Endodermal cell (in vitro differentiated cells): ENCODE measurements around the gene BPIFB2. TPM values are rescaled to one million over a fixed set of nuclear protein-coding genes. Genes with fewer than 3 reads are reported as not detected.
"Not testable (repeated sequence)": the region's sequence is repeated elsewhere in the genome, so short reads cannot be mapped to it uniquely, and the experiment has no call there.

ENCODE experiments used
- DNase-seq: peaks from one replicate; pipeline ENCODE4 v3.0.0-alpha.2; 2017
- H3K27ac ChIP-seq: 2 replicates; pipeline ENCODE4 v1.5.1; 2013; ENCODE audit warnings: mild to moderate bottlenecking, low read depth, low read length, moderate library complexity
- H3K27me3 ChIP-seq: 2 replicates; pipeline ENCODE4 v1.6.1; 2013; ENCODE audit warnings: mild to moderate bottlenecking, low read length, moderate library complexity; ENCODE audit not compliant: insufficient read depth, control insufficient read depth, poor library complexity, severe bottlenecking
- H3K36me3 ChIP-seq: 2 replicates; pipeline ENCODE4 v1.7.0; 2013; ENCODE audit warnings: mild to moderate bottlenecking, low read length, moderate library complexity; ENCODE audit not compliant: control insufficient read depth, insufficient read depth
- H3K4me1 ChIP-seq: one replicate; pipeline ENCODE4 v1.7.0; 2013; ENCODE audit warnings: low read length; ENCODE audit not compliant: control insufficient read depth, insufficient read depth
- H3K4me3 ChIP-seq: 2 replicates; pipeline ENCODE4 v1.5.1; 2013; ENCODE audit warnings: mild to moderate bottlenecking, low read length, moderate library complexity
- H3K9ac ChIP-seq: 2 replicates; pipeline ENCODE4 v1.6.1; 2013; ENCODE audit warnings: mild to moderate bottlenecking, low read length, moderate library complexity; ENCODE audit not compliant: poor library complexity, severe bottlenecking; ENCODE audit errors: extremely low read depth
- H3K9me3 ChIP-seq: 2 replicates; pipeline ENCODE4 v1.6.1; 2013; ENCODE audit warnings: mild to moderate bottlenecking, low read length, moderate library complexity; ENCODE audit not compliant: control insufficient read depth
- H3K27ac Mint-ChIP-seq: 2 replicates; pipeline ENCODE4 v1.8.0; 2020; ENCODE audit warnings: mixed read lengths
- H3K27me3 Mint-ChIP-seq: 2 replicates; pipeline ENCODE4 v1.8.0; 2021; ENCODE audit warnings: mild to moderate bottlenecking, mixed read lengths; ENCODE audit not compliant: insufficient read depth
- H3K36me3 Mint-ChIP-seq: 2 replicates; pipeline ENCODE4 v1.8.0; 2020; ENCODE audit warnings: low read depth, mixed read lengths
- H3K4me1 Mint-ChIP-seq: 2 replicates; pipeline ENCODE4 v1.8.0; 2020; ENCODE audit warnings: mixed read lengths
- H3K4me3 Mint-ChIP-seq: 2 replicates; pipeline ENCODE4 v1.8.0; 2020; ENCODE audit warnings: mild to moderate bottlenecking, moderate library complexity, mixed read lengths
- H3K9me3 Mint-ChIP-seq: 2 replicates; pipeline ENCODE4 v1.8.0; 2020; ENCODE audit warnings: mild to moderate bottlenecking, mixed read lengths
- WGBS, 2 experiments: methylation state at CpG; one replicate each; pipeline versions ENCODE4 v1.1.5 to v1.1.7; 2013; ENCODE audit warnings: missing lambda C conversion rate in 2 of 2, mixed read lengths in 1 of 2; ENCODE audit not compliant: insufficient coverage in 1 of 2, insufficient read length in 1 of 2; 5-methylcytosine and 5-hydroxymethylcytosine counted together
- total RNA-seq, 2 donors: library from RNA; stranded (reverse); fragmentation: NEBNext Ultra II Directional in 1 of 2; extraction: Animal tissue kit (Norgen Biotek cat#: 25700) in 1 of 2; gene quantifications; 2 replicates in 1 of 2; 3 replicates in 1 of 2; pipeline ENCODE4 v1.2.1, GENCODE V29; 2021
- TF ChIP-seq, protein P1 (sequence below): fragments of 200-600 bp; sonication (generic); conservative IDR thresholded peaks from 2 replicates; pipeline ENCODE4 v1.5.0; 2021; ENCODE audit warnings: antibody characterized with exemption, mild to moderate bottlenecking

BPIFB2 gene
- total RNA-seq, 2 donors from 2014 or later, result not detected

DNA sequence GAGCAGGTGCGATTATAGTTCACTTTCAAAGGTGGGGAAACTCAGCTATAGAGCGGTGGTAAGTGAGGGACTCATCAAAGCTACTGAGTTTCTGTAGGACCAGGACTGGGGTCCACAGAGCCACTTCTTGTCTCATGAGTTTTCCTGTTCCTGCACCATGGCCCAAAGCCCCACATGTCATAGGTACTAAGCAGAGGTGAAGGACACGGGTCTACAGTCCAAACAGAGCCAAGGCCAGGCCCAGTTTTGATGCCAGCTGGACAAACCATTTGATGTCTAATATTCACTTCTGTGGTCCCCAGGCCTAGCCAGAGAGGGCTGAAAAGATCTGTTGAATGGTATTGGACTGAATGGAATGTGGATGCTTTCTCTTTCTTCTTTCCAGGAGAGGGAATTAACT is 34.9 kb downstream of the BPIFB2 start:
- H3K27me3 Mint-ChIP-seq, result peaks cover 37% of the 10 kb centered on the region
- no peak for DNase-seq
- H3K4me3 Mint-ChIP-seq, result no peak overlapping the region
- H3K4me3 ChIP-seq, result no peak overlapping the region
- peaks cover 32% of the 10 kb centered on the region for H3K9me3 Mint-ChIP-seq
- H3K36me3 Mint-ChIP-seq, result peaks cover 14% of the 10 kb centered on the region
- H3K4me1 ChIP-seq, result no peaks in the 10 kb centered on the region
- 87 to 93% methylated on average over 2 to 3 of the region's 3 CpGs for WGBS, 2 experiments
- H3K4me1 Mint-ChIP-seq, result no peaks in the 10 kb centered on the region
- H3K27ac ChIP-seq, result no peak overlapping the region
- peaks cover 23% of the 10 kb centered on the region for H3K9me3 ChIP-seq
- no peak overlapping the region for H3K9ac ChIP-seq
- H3K36me3 ChIP-seq, result no peaks in the 10 kb centered on the region
- H3K27ac Mint-ChIP-seq, result no peak overlapping the region
- H3K27me3 ChIP-seq, result peaks cover 16% of the 10 kb centered on the region
- TF ChIP-seq, protein P1, sequence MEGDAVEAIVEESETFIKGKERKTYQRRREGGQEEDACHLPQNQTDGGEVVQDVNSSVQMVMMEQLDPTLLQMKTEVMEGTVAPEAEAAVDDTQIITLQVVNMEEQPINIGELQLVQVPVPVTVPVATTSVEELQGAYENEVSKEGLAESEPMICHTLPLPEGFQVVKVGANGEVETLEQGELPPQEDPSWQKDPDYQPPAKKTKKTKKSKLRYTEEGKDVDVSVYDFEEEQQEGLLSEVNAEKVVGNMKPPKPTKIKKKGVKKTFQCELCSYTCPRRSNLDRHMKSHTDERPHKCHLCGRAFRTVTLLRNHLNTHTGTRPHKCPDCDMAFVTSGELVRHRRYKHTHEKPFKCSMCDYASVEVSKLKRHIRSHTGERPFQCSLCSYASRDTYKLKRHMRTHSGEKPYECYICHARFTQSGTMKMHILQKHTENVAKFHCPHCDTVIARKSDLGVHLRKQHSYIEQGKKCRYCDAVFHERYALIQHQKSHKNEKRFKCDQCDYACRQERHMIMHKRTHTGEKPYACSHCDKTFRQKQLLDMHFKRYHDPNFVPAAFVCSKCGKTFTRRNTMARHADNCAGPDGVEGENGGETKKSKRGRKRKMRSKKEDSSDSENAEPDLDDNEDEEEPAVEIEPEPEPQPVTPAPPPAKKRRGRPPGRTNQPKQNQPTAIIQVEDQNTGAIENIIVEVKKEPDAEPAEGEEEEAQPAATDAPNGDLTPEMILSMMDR, result no peak

DNA sequence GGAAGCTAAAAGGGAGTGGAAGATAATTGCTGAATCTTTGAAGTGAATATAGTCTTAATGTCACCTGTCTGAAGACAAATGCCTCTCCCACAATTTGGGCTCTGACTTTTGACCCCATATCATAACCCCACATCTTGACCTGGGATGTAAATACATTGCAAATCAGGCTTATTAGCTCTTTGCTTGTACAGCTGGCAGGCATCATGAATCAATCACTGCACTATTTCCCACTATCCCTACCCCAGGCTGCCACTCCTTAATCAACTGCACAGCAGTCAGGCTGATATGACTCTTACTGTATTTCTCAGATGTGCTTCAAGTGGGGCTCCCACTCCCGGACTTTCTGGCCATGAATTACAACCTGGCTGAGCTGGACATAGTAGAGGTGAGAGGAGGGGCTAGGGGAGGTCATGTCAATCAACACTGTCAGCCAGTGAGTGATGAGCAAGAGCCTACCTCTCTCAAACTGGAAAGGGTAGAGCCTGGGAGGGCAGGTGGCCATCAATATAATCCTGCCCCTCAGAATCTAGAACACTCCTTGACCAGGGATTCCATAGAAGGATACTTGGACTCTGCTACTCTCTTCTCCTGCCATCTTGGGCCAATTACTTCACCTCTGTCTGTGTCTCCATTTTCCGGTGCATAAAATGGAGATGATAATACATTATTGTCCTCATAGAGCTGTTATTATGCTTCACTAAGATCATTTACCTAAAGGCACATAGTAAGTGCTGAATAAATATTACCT is 35.7 kb downstream of the BPIFB2 start:
- no peak overlapping the region for H3K27ac ChIP-seq
- TF ChIP-seq, protein P1, result no peak
- H3K9me3 ChIP-seq, result peaks cover 23% of the 10 kb centered on the region
- DNase-seq, result no peak
- H3K9ac ChIP-seq, result no peak overlapping the region
- H3K9me3 Mint-ChIP-seq, result peaks cover 34% of the 10 kb centered on the region
- H3K27ac Mint-ChIP-seq, result no peak overlapping the region
- H3K4me3 Mint-ChIP-seq, result no peak overlapping the region
- peaks cover 14% of the 10 kb centered on the region for H3K36me3 Mint-ChIP-seq
- H3K36me3 ChIP-seq, result no peaks in the 10 kb centered on the region
- H3K4me3 ChIP-seq, result no peak overlapping the region
- WGBS, 2 experiments, result 75 to 86% methylated on average over 1 to 2 of the region's 2 CpGs
- H3K27me3 ChIP-seq, result peaks cover 9% of the 10 kb centered on the region
- H3K4me1 ChIP-seq, result no peaks in the 10 kb centered on the region
- peaks cover 32% of the 10 kb centered on the region for H3K27me3 Mint-ChIP-seq
- no peaks in the 10 kb centered on the region for H3K4me1 Mint-ChIP-seq

DNA sequence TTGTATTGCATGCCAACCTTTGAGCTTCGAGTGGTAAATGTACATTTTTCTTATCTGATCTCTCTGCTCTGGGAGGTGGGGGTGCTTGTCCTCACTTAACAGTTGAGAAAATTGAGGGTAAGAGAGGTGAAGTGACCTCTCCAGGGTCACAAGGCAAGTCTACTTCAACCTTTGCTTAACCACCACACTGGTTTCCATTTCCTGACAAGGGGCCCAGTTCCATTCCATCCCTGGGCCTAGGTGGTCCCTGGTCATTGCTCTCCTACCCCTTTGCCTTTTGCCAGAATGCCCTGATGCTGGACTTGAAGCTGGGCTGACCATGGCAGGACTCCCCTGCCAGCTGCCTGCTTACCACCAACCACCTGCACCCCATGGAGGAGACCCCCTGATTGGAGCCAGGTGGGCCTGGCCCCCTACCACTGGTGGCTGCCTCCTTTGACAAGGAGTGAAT is 36.3 kb downstream of the BPIFB2 start:
- peaks cover 14% of the 10 kb centered on the region for H3K36me3 Mint-ChIP-seq
- 60% methylated on average over 1 of the region's 1 CpG; no CpG with 5 or more reads in 1 of the 2 experiments for WGBS, 2 experiments
- no peak for DNase-seq
- no peak overlapping the region for H3K4me3 Mint-ChIP-seq
- H3K9ac ChIP-seq, result no peak overlapping the region
- no peak overlapping the region for H3K4me3 ChIP-seq
- H3K27ac ChIP-seq, result no peak overlapping the region
- H3K9me3 Mint-ChIP-seq, result peaks cover 34% of the 10 kb centered on the region
- no peak overlapping the region for H3K27ac Mint-ChIP-seq
- peaks cover 28% of the 10 kb centered on the region for H3K27me3 Mint-ChIP-seq
- H3K4me1 ChIP-seq, result no peaks in the 10 kb centered on the region
- H3K4me1 Mint-ChIP-seq, result no peaks in the 10 kb centered on the region
- H3K27me3 ChIP-seq, result peaks cover 3% of the 10 kb centered on the region
- H3K9me3 ChIP-seq, result peaks cover 23% of the 10 kb centered on the region
- H3K36me3 ChIP-seq, result no peaks in the 10 kb centered on the region
- TF ChIP-seq, protein P1, result no peak

DNA sequence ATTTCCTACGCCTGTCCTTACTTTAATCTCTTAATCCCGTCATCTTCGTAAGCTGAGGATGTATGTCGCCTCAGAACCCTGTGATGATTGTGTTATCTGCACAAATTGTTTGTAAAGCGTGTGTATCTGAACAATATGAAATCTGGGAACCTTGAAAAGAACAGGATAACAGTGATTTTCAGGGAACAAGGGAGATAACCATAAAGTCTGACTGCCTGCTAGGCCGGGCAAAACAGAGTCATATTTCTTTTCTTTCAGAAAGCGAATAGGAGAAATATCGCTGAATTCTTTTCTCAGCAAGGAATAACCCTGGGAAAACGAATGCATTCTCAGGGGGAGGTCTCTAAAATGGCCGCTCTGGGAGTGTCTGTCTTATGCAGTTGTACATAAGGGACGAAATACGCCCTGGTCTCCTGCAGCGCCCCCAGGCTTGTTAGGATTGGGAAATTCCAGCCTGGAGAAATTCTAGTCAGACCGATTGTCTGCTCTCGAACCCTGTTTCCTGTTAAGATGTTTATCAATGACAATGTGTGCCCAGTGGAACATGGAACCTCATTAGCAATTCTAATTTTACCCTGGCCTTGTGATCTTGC is 37.7 kb downstream of the BPIFB2 start:
- H3K9me3 Mint-ChIP-seq, result peaks cover 34% of the 10 kb centered on the region
- not testable (repeated sequence) for H3K4me1 ChIP-seq, H3K4me3 Mint-ChIP-seq, H3K36me3 ChIP-seq, DNase-seq, H3K4me3 ChIP-seq, H3K4me1 Mint-ChIP-seq, H3K9ac ChIP-seq, H3K27me3 ChIP-seq, H3K27ac Mint-ChIP-seq, H3K27ac ChIP-seq
- peaks cover 23% of the 10 kb centered on the region for H3K9me3 ChIP-seq
- WGBS, 2 experiments, result 84 to 91% methylated on average over 11 to 15 of the region's 15 CpGs
- peaks cover 14% of the 10 kb centered on the region for H3K36me3 Mint-ChIP-seq
- peaks cover 15% of the 10 kb centered on the region for H3K27me3 Mint-ChIP-seq
